Lower lobe of right lung (tissue), 2 donors: Measurements from ENCODE around the gene IBTK. TPM values are rescaled to one million over a fixed set of nuclear protein-coding genes. Genes with fewer than 3 reads are reported as not detected.

Experiments
- ATAC-seq, 2 donors: fragments of 200-7000 bp; cut with Tn5 transposase; one replicate each; pipeline ENCODE4 v1.9.1; 2020 to 2022; ENCODE audit warnings: mild to moderate bottlenecking in 2 of 2, moderate library complexity in 2 of 2
- DNase-seq: peaks from one replicate; pipeline ENCODE4 v3.0.0-alpha.2; 2020
- H3K27ac ChIP-seq: fragments of 200-600 bp; one replicate; pipeline ENCODE4 v1.8.0; 2022
- H3K27me3 ChIP-seq: fragments of 200-600 bp; one replicate; pipeline ENCODE4 v1.8.0; 2022; ENCODE audit warnings: low read depth
- H3K36me3 ChIP-seq: fragments of 200-600 bp; one replicate; pipeline ENCODE4 v1.8.0; 2022; ENCODE audit warnings: mild to moderate bottlenecking
- H3K4me1 ChIP-seq: fragments of 200-600 bp; one replicate; pipeline ENCODE4 v1.8.0; 2022
- H3K4me3 ChIP-seq: fragments of 200-600 bp; one replicate; pipeline ENCODE4 v1.8.0; 2022; ENCODE audit warnings: mild to moderate bottlenecking
- H3K9me3 ChIP-seq: fragments of 200-600 bp; one replicate; pipeline ENCODE4 v1.8.0; 2022
- intact Hi-C: fragments of 100-400 bp; cut with DNase I; formaldehyde crosslinking; loops from one replicate; pipeline ENCODE4 v1.11.0; 2022
- total RNA-seq: library from RNA; stranded (reverse); fragmentation: NEBNext Ultra II Directional; extraction: Animal tissue kit (Norgen Biotek cat#: 25700); gene quantifications from one replicate; pipeline ENCODE4 v1.2.1, GENCODE V29; 2021
- TF ChIP-seq, protein P1 (sequence below): fragments of 200-600 bp; IDR thresholded peaks from one replicate; pipeline ENCODE4 v1.8.0; 2022; ENCODE audit warnings: antibody characterized with exemption, mild to moderate bottlenecking
- donor health status: DM: no; HTN: yes; CAD: no; lungs with severe emphysema.

IBTK gene
- total RNA-seq, 1 donor from 2014 or later, result 27.4 TPM

DNA sequence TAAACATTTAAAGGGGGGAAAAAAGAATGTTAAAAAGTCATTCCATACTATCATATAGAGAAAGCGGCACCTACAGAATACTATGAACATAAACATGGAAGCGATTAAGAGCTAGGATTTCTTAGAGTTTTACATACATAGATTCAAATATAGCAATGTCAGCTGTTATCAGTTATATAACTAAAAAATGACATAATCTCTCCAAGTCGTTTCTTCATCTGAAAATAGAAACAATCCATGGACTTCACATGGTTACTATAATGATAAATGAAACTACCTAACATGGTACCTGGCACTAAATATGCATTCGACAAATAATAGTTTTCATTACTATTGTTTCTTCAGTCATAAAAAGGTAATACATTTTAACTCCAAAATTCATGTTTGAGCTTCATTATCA, 3.7 kb downstream of the IBTK start:
- peaks cover 37% of the 10 kb centered on the region for H3K4me1 ChIP-seq
- H3K4me3 ChIP-seq, result no peak overlapping the region
- no peak for ATAC-seq
- H3K36me3 ChIP-seq, result peaks cover 11% of the 10 kb centered on the region
- no peak overlapping the region for H3K27ac ChIP-seq
- intact Hi-C loops, result no loop called here
- H3K9me3 ChIP-seq, result no peaks in the 10 kb centered on the region
- H3K27me3 ChIP-seq, result no peaks in the 10 kb centered on the region
- TF ChIP-seq, protein P1, sequence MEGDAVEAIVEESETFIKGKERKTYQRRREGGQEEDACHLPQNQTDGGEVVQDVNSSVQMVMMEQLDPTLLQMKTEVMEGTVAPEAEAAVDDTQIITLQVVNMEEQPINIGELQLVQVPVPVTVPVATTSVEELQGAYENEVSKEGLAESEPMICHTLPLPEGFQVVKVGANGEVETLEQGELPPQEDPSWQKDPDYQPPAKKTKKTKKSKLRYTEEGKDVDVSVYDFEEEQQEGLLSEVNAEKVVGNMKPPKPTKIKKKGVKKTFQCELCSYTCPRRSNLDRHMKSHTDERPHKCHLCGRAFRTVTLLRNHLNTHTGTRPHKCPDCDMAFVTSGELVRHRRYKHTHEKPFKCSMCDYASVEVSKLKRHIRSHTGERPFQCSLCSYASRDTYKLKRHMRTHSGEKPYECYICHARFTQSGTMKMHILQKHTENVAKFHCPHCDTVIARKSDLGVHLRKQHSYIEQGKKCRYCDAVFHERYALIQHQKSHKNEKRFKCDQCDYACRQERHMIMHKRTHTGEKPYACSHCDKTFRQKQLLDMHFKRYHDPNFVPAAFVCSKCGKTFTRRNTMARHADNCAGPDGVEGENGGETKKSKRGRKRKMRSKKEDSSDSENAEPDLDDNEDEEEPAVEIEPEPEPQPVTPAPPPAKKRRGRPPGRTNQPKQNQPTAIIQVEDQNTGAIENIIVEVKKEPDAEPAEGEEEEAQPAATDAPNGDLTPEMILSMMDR, result no peak
- no peak for DNase-seq

DNA sequence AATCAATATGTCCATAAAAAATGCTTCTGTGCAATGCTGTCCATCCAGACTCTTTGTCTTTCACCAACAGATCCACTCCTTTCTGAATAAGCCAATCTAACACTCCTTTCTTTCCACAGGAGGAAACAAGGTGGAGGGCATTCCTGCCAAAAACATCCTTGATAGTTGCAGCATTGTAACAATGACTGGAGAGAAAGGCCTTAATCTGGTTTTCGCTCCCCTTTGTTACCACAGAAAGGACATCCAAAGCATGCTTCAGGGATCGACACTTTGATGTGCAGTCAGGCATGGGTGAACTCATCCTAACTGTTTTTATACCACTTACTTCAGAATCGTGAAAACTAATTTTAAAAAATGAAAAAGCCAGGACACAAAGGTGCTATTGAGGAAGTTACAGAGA, 7.4 kb downstream of the IBTK start:
- DNase-seq, result no peak
- H3K27ac ChIP-seq, result no peak overlapping the region
- TF ChIP-seq, protein P1, result no peak
- no peak overlapping the region for H3K4me3 ChIP-seq
- H3K36me3 ChIP-seq, result peaks cover 42% of the 10 kb centered on the region
- ATAC-seq, result no peak
- intact Hi-C loops, result no loop called here
- H3K27me3 ChIP-seq, result no peaks in the 10 kb centered on the region
- no peaks in the 10 kb centered on the region for H3K9me3 ChIP-seq
- peaks cover 16% of the 10 kb centered on the region for H3K4me1 ChIP-seq

DNA sequence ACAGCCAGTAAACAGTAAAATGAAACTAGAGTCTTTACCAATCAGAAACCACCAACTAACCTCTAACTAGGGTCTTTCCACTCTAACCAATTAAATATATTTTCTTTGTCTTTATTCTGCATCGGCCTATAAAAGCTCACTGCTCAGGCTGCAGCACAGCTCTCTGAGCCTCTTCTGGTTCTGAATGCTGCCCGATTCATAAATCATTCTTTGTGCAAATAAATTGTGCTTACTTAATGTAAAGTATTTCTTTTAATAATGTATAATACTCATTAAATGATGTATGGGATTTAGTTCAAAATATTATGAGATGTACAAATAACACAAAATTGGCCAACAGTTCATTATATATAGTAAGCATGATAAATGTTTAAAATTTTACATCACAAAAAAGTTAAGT, 7.9 kb downstream of the IBTK start:
- Histone ChIP-seq H3K27ac (no peak overlapping the region), H3K27me3 (no peaks in the 10 kb centered on the region), H3K4me1 (peaks cover 11% of the 10 kb centered on the region), H3K4me3 (no peak overlapping the region), H3K36me3 (peaks cover 47% of the 10 kb centered on the region), H3K9me3 (no peaks in the 10 kb centered on the region)
- no peak for DNase-seq
- intact Hi-C loops, result no loop called here
- ATAC-seq, result no peak
- TF ChIP-seq, protein P1, result no peak

DNA sequence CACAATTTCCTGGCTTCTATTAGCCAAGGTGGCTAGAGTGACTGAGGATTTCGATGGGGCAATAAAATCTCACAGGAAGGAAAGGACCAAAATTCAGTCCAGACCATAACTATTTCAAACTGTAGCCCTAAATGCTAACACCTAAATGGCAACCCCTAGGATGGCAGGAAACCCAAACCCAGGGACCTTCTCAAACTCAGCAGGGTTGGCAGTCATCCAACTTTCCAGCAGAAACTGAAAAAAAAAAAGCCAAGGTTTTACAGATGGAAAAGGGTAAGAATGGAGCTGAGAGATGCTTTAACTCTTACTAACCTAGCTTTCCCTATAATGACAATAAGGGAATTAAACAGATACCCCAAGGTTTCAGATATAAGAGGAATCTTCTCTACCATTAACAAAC, 10.5 kb downstream of the IBTK start:
- Histone ChIP-seq H3K4me1 (no peaks in the 10 kb centered on the region), H3K9me3 (no peaks in the 10 kb centered on the region), H3K27me3 (no peaks in the 10 kb centered on the region), H3K27ac (no peak overlapping the region), H3K36me3 (peaks cover 71% of the 10 kb centered on the region), H3K4me3 (no peak overlapping the region)
- DNase-seq, result no peak
- intact Hi-C loops, result no loop called here
- TF ChIP-seq, protein P1, result no peak
- ATAC-seq, result no peak

DNA sequence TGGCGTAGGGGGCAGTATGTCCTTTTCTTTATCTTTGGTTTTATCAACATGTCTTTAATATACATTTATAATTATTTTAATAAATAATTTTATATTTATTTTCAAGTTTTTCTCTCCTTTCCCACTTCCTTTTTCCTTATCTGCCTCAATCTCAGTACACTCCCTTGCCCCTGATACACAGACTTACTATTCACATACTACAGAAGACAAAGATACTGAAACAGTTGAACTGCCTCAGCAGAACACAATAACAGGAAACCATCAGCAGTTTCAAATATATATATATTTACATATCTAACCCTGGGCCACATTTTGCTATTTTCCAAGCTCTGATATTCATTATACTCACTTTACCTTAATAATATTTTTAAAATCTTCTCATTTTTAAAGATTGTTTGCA, 19.8 kb downstream of the IBTK start:
- peaks cover 76% of the 10 kb centered on the region for H3K36me3 ChIP-seq
- H3K27ac ChIP-seq, result no peak overlapping the region
- no peaks in the 10 kb centered on the region for H3K27me3 ChIP-seq
- no peaks in the 10 kb centered on the region for H3K9me3 ChIP-seq
- TF ChIP-seq, protein P1, result no peak
- ATAC-seq, result no peak
- intact Hi-C loops, result no loop called here
- peaks cover 3% of the 10 kb centered on the region for H3K4me1 ChIP-seq
- H3K4me3 ChIP-seq, result no peak overlapping the region
- no peak for DNase-seq

DNA sequence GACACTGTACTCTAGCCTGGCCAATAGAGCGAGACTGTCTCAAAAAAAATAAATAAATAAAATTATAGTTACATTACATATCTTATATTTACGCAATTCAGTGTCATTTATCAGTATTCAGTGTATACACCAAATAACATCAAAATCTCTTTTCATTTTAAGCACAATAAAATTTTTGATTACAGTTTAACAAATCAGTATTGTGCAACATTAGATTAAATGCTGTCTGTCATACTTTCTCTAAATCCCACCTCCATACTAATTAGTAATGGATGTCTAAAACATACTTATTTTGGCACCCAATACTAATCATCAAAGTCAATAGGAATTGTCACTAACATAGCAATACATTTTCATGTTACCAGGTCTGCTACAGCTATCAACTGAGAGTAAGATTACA, 27.4 kb downstream of the IBTK start:
- intact Hi-C loops, result no loop called here
- ATAC-seq (no peak), DNase-seq (no peak)
- Histone ChIP-seq H3K27me3 (no peaks in the 10 kb centered on the region), H3K27ac (no peak overlapping the region), H3K36me3 (peaks cover 94% of the 10 kb centered on the region), H3K4me3 (no peak overlapping the region), H3K9me3 (no peaks in the 10 kb centered on the region), H3K4me1 (no peaks in the 10 kb centered on the region)
- TF ChIP-seq, protein P1, result no peak
